GM19455 (cell line): Measurements from ENCODE around the gene CDH8.
"Not testable (repeated sequence)": the region's sequence is repeated elsewhere in the genome, so short reads cannot be mapped to it uniquely, and the experiment has no call there.

Experiments
- ATAC-seq: cut with Tn5 transposase; IDR thresholded peaks from one replicate; pipeline ENCODE4 v1.9.1; 2021; ENCODE audit not compliant: unreplicated experiment

The CDH8 gene

DNA sequence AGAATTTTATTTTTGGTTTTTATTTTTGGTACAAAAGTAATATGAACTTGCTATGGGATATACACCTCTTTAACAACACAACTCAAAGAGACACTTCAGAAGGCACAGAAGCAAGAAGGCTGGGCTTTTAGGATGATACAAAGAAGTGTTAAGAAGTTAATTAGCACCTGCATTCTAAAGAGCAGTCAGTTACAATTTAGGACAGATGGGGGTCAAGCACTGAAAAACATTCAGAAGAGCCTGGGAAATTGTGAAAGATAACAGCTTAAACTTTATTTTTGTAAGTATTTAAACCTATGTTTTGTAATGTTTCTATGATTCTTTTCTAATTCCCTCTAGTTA is 163.5 kb downstream of the CDH8 start:
- ATAC-seq = no peak

DNA sequence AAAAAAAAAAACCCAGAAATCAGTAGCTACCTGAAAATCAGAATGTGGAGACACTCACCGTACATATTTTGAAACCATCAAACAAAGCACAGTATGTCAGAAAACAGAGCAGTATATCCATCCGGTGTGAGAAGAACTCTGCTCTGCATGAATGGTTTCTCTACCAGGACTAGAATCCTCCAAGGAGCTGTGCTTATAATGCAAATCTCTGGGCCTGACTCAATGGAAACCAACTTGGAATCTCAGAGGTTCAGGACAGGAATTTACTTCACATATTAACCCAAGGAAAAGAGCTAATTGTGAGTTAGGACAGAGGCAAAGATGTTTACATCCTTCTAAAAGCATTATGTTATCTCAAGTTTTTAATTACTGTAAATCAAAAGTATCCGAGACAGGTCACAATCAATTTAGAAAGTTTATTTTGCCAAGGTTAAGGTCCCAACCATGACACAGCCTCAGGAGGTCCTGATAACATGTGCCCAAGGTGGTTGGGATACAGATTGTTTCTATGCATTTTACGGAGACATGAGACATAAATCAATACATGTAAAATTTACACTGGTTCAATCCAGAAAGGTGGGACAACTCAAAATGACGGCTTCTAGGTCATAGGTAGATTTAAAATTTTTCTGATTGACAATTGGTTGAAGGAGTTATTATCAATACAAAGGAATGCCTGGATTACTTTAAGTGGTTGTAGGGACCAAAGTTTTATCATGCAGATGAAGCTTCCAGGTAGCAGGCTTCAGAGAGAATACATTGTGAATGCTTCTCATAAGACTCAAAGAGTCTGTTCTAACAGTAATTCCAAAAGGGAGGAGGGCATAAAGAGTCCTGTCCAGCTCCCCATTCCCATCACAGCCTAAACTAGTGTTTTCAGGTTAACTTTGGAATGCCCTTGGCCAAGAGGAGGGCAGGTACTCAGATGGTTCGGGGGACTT is 164.1 kb downstream of the CDH8 start:
- no peak for ATAC-seq

- no peak for ATAC-seq
These were observed 173.8 kb downstream of the CDH8 start for GRCh38 chr16:61862221-61863155.

GRCh38 chr16:61858988-61859387 is 177.2 kb downstream of the CDH8 start:
- ATAC-seq = no peak

DNA sequence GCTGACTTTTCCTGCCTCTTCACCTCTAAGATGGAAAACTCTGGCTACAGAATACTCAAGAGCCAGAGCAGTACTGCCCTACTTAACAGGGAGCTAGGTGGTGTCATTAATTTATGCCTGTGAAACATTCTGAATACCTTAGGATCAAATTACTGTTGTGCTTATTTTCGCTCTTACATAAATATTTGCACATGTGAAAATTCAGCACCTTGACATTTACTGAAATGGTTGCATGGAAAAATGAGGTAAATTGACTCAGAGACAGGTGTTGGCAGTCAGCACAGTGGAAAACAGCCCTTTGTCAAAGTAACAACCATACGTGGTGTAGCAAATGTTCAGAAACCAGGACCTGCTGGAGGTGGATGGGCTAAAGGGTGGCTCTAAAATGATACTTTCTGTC is 193.6 kb downstream of the CDH8 start:
- no peak for ATAC-seq

DNA sequence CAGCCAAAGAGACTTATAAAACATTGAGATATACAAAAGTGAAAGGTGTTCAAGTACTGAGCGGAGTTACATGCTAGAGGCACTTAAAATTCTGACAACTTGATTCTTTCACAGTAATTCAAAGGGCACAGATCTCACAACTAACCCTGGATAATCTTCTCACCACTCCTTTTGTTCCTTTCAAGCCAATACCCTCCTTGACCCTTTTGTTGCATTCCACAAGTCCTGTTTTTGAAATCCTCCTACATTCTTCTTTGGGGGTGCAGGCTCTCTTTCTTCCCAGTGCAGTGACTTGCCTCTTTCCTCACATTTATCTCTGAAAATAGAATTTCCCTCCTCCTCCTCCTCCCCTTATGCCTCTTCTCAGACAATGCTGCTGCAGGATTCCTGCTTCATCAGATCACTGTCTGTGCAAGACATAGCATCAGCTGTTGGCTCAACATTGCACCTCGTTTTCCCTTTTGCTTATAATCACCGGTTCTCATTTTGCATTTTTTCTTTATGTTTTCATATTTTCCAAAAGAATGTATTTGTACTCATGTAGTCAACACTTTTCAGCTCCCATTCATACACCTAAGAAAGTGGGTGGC is 199.3 kb downstream of the CDH8 start:
- no peak for ATAC-seq

- no peak for ATAC-seq
These were observed 202.2 kb downstream of the CDH8 start for GRCh38 chr16:61834082-61834481.

DNA sequence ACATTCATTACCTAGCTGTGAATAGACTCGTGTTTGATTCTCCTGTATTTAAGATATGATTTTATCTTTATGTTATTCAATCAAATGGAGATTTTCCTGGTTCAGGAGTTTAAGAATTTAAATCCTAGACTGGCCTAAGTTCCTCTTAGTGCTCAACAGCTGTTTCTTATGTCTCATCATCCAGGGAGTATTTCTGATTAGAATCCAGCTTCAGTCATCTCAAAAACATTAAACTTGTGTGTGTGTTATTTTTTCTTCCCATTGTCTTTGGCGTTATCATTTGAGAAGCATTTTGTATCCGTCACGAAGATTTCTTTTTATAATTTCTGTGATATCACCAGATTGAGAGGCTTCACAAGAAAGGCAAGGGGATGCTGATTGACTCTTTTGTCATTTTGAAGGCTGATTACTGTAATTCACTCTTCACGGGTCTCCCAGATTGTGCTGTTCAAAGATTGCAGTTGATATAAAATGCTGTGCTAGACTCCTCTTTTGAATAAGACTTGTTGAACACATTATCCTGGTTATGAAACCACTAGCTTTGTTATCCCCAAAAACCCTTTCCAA is 204.8 kb downstream of the CDH8 start:
- ATAC-seq = no peak

GRCh38 chr16:61829631-61830030 is 206.6 kb downstream of the CDH8 start:
- ATAC-seq = no peak

- no peak for ATAC-seq
These were observed 212.9 kb downstream of the CDH8 start for GRCh38 chr16:61823326-61823725.

- no peak for ATAC-seq
These were observed 215.4 kb downstream of the CDH8 start for GRCh38 chr16:61820820-61821219.

GRCh38 chr16:61820398-61820797 is 215.8 kb downstream of the CDH8 start:
- ATAC-seq = no peak

DNA sequence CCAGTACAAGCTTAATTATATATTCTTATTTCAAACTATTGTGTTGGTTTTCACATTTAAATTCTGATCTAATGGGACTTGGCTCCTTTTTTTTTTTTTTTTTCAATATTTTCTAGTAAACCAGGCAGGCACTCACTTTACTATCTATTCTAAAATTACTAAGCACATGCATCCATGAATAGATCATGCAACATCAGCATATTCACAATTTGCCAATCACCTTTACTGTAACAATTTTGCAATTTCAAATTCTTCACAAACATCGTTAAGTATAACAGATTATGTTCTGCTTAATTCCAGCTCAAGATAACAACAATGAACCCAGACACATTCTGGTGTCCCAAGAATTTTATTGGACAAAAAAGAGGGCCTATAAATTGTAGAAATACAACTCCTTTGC is 217.4 kb downstream of the CDH8 start:
- no peak for ATAC-seq

DNA sequence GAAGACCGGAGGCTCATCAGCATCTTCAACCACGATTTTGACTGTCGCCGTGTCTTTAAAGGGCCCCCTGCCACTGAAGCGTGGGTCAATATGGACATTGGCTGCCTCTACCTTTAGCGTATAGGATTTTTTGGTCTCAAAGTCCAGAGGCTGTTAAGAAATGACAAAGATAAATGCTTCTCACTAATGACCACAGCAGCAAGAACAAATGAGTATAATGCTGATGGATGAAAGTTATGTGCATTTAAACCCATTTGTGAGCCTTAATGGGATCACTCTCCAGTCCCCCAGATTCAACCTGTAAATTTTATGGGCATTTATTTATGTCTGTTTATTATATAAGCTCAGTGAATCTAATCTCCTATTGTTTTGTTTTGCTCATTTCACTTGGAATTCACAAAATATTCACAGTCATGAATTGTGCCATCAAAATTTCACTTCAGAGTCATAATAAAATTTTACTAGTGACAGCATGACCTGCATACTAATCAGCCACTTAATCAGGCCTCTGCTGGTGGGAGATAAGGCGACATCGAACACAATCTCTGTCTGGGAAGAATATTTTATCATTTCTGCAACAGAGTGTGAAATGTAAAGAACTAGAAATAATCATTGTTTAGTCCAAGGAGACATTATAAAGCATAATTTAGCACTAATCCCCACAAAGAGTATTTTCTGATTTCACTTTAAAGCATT is 218.5 kb downstream of the CDH8 start:
- ATAC-seq = no peak

GRCh38 chr16:61814726-61815347 is 221.4 kb downstream of the CDH8 start:
- no peak for ATAC-seq

DNA sequence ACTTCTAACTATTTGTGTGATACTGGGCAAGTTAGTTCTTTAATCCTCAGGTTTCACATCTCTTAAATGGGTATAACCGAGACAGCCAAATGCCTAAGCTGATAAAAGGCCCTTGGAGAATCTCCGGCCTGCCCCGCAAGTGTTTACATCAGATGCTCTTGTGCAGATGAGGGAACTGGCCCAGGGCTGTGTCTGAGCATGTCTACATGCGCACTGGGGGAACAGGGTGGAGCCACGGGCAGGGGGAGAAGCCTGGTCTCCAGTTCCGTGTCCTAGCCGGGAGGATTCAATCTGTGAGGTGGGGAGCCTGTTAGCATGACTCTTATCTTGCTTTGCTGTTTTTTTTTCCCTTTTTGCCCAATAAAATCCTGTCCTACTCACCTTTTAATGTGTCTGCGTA is 222.9 kb downstream of the CDH8 start:
- no peak for ATAC-seq

- ATAC-seq = no peak
These were observed 224.0 kb downstream of the CDH8 start for GRCh38 chr16:61812251-61812650.

DNA sequence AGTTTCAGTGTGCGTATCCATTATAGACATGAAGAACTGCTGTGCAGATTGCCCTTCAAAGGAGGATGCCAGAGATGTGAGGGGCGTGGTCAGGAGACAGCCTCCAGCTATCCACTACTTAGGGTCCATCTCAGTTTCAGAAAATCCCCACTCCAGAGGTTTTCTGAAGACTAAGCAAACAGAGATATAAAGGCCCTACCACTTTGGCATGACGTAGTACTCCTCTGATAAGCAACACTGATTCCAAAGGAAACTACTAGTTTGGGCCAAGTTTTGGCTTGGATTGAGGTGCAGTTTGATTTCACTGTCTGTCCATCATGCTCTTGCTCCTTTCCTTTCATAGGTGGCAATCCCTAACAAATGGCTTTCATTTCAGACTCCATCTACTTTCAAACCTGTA is 228.7 kb downstream of the CDH8 start:
- no peak for ATAC-seq

GRCh38 chr16:61801217-61801616 is 235.0 kb downstream of the CDH8 start:
- not testable (repeated sequence) for ATAC-seq

DNA sequence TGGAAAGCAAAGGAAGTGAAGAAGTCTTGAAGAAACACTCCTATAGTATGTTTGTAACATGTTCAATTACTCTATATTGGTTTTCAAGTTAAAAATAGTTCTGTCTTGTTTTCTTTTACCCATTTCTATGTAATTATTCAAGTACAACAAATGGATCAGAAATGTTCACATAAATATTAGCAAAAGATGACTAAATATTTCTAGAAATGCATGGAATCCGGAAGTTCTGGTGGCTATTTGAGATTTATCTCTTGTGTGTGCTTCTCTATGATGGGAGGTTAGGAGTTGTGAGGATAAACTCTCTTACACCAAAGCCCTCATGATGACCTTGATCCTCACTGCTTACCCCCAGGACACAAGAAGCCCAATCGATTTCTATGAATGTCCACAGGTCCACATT is 237.5 kb downstream of the CDH8 start:
- no peak for ATAC-seq
